Measurements from ENCODE around the gene PCDHA1.

PCDHA1 gene

GRCh38 chr5:141022384-141022783 lies 236.4 kb downstream of the PCDHA1 start:
- Histone ChIP-seq H3K4me2 (ENCODE audit: low read depth, low read length, poor library complexity, severe bottlenecking) (no peak overlapping the region), H3K9ac (ENCODE audit: low read depth, low read length, poor library complexity, severe bottlenecking) (no peak overlapping the region), H3K79me2 (ENCODE audit: insufficient read depth, low read length) (no peaks in the 10 kb centered on the region), H3K4me3 (ENCODE audit: low read length, poor library complexity, severe bottlenecking) (no peak overlapping the region), H4K20me1 (ENCODE audit: insufficient read depth, low read length, poor library complexity, severe bottlenecking) (no peaks in the 10 kb centered on the region), H3K9me3 (ENCODE audit: insufficient read depth, low read depth, low read length) (no peaks in the 10 kb centered on the region), H3K27me3 (ENCODE audit: insufficient read depth, low read length, poor library complexity, severe bottlenecking) (no peaks in the 10 kb centered on the region), H3K4me1 (ENCODE audit: insufficient read depth, low read length, poor library complexity, severe bottlenecking) (no peaks in the 10 kb centered on the region), H2AFZ (ENCODE audit: low read length) (no peak overlapping the region), H3K9me2 (replicated peaks; ENCODE audit: low read depth, low read length) (no peaks in the 10 kb centered on the region; the same call in 1 of the 2 replicates), H3K36me3 (ENCODE audit: insufficient read depth, low read length) (no peaks in the 10 kb centered on the region), H3F3A (ENCODE audit: low read depth) (no peaks in the 10 kb centered on the region)
- no peak for TF ChIP-seq CTCF (conservative IDR thresholded peaks at IDR 0.05; ENCODE audit: low read length)
- TF ChIP-seq EZH2phosphoT487 (IDR thresholded peaks at IDR 0.05; ENCODE audit: borderline replicate concordance) = no peak

GRCh38 chr5:141031006-141031405 lies 245.1 kb downstream of the PCDHA1 start:
- Histone ChIP-seq H3K4me3 (ENCODE audit: low read length, poor library complexity, severe bottlenecking) (no peak overlapping the region), H2AFZ (ENCODE audit: low read length) (no peak overlapping the region), H3K4me1 (ENCODE audit: insufficient read depth, low read length, poor library complexity, severe bottlenecking) (no peaks in the 10 kb centered on the region), H3K27me3 (ENCODE audit: insufficient read depth, low read length, poor library complexity, severe bottlenecking) (no peaks in the 10 kb centered on the region), H3K4me2 (ENCODE audit: low read depth, low read length, poor library complexity, severe bottlenecking) (no peak overlapping the region), H4K20me1 (ENCODE audit: insufficient read depth, low read length, poor library complexity, severe bottlenecking) (no peaks in the 10 kb centered on the region), H3K36me3 (ENCODE audit: insufficient read depth, low read length) (no peaks in the 10 kb centered on the region), H3F3A (ENCODE audit: low read depth) (no peaks in the 10 kb centered on the region), H3K9ac (ENCODE audit: low read depth, low read length, poor library complexity, severe bottlenecking) (no peak overlapping the region), H3K79me2 (ENCODE audit: insufficient read depth, low read length) (no peaks in the 10 kb centered on the region), H3K9me2 (replicated peaks; ENCODE audit: low read depth, low read length) (no peaks in the 10 kb centered on the region; the same call in 1 of the 2 replicates), H3K9me3 (ENCODE audit: insufficient read depth, low read depth, low read length) (no peaks in the 10 kb centered on the region)
- TF ChIP-seq EZH2phosphoT487 (IDR thresholded peaks at IDR 0.05; ENCODE audit: borderline replicate concordance) (no peak), CTCF (conservative IDR thresholded peaks at IDR 0.05; ENCODE audit: low read length) (no peak)

- H3F3A ChIP-seq (ENCODE audit: low read depth) = no peaks in the 10 kb centered on the region
- no peaks in the 10 kb centered on the region for H3K79me2 ChIP-seq (ENCODE audit: insufficient read depth, low read length)
- no peaks in the 10 kb centered on the region for H3K36me3 ChIP-seq (ENCODE audit: insufficient read depth, low read length)
- H3K9ac ChIP-seq (ENCODE audit: low read depth, low read length, poor library complexity, severe bottlenecking) = no peak overlapping the region
- no peaks in the 10 kb centered on the region for H3K9me3 ChIP-seq (ENCODE audit: insufficient read depth, low read depth, low read length)
- no peaks in the 10 kb centered on the region for H4K20me1 ChIP-seq (ENCODE audit: insufficient read depth, low read length, poor library complexity, severe bottlenecking)
- TF ChIP-seq EZH2phosphoT487 (IDR thresholded peaks at IDR 0.05; ENCODE audit: borderline replicate concordance) = no peak
- TF ChIP-seq CTCF (conservative IDR thresholded peaks at IDR 0.05; ENCODE audit: low read length) = no peak
- no peak overlapping the region for H3K4me3 ChIP-seq (ENCODE audit: low read length, poor library complexity, severe bottlenecking)
- no peaks in the 10 kb centered on the region for H3K9me2 ChIP-seq (replicated peaks; ENCODE audit: low read depth, low read length)
- no peaks in the 10 kb centered on the region for H3K4me1 ChIP-seq (ENCODE audit: insufficient read depth, low read length, poor library complexity, severe bottlenecking)
- H3K27me3 ChIP-seq (ENCODE audit: insufficient read depth, low read length, poor library complexity, severe bottlenecking) = no peaks in the 10 kb centered on the region
- H2AFZ ChIP-seq (ENCODE audit: low read length) = no peak overlapping the region
- H3K4me2 ChIP-seq (ENCODE audit: low read depth, low read length, poor library complexity, severe bottlenecking) = no peak overlapping the region
Measured at GRCh38 chr5:141032626-141033025, 246.7 kb downstream of the PCDHA1 start.

Measured in Loucy (cell line).